H1 (cell line): Measurements from ENCODE around the gene LTBR. TPM values are rescaled to one million over a fixed set of nuclear protein-coding genes. Genes with fewer than 3 reads are reported as not detected.

Experiments used
- BACH1 ChIP-seq: IDR thresholded peaks from 2 replicates; pipeline ENCODE4 v1.6.1; 2012; ENCODE audit warnings: low read length, improper control_type of control experiment
- BCL11A ChIP-seq, 2 experiments: IDR thresholded peaks; one replicate each; pipeline ENCODE4 v1.6.1; 2011; ENCODE audit warnings: low read depth in 2 of 2, low read length in 2 of 2, mild to moderate bottlenecking in 2 of 2
- E2F6 ChIP-seq: IDR thresholded peaks from 2 replicates; pipeline ENCODE4 v1.6.1; 2012; ENCODE audit warnings: inconsistent platforms
- HDAC2 ChIP-seq, 2 experiments: fragments of 300-600 bp in 1 of 2; sonication (generic) in 1 of 2; IDR thresholded peaks; 2 replicates each; pipeline ENCODE4 v1.6.1; 2011 to 2012; ENCODE audit warnings: low read depth in 2 of 2, low read length in 2 of 2, mild to moderate bottlenecking in 2 of 2, moderate library complexity in 2 of 2, borderline replicate concordance in 1 of 2, inconsistent platforms in 1 of 2
- JUND ChIP-seq: IDR thresholded peaks from 2 replicates; pipeline ENCODE4 v1.6.1; 2011; ENCODE audit warnings: mild to moderate bottlenecking, improper control_type of control experiment, low read length
- PHF8 ChIP-seq: fragments of 200-600 bp; sonication (generic); conservative IDR thresholded peaks from 2 replicates; pipeline ENCODE4 v1.7.1; 2012; ENCODE audit warnings: low read depth, mild to moderate bottlenecking, inconsistent platforms, low read length, moderate library complexity
- POLR2A ChIP-seq, 2 experiments: IDR thresholded peaks; 1 replicate in 1 of 2; 2 replicates in 1 of 2; pipeline ENCODE4 v1.6.1; 2011; ENCODE audit warnings: low read depth in 2 of 2, low read length in 2 of 2, mild to moderate bottlenecking in 2 of 2; ENCODE audit errors: control extremely low read depth in 1 of 2
- POLR2AphosphoS5 ChIP-seq: IDR thresholded peaks from 2 replicates; pipeline ENCODE4 v1.6.1; 2011; ENCODE audit warnings: low read depth, low read length
- RFX5 ChIP-seq: IDR thresholded peaks from 2 replicates; pipeline ENCODE4 v1.6.1; 2011; ENCODE audit warnings: low read depth, low read length, improper control_type of control experiment, borderline replicate concordance
- TAF7 ChIP-seq: optimal IDR thresholded peaks from 2 replicates; pipeline ENCODE3; 2011; ENCODE audit warnings: low read depth, mild to moderate bottlenecking, inconsistent platforms, low read length, moderate library complexity, borderline replicate concordance
- polyA plus RNA-seq, 7 experiments: library from polyadenylated mRNA; depleted of rRNA in 3 of 7; stranded (reverse) in 5 of 7; unstranded in 2 of 7; fragments of >200 nt in 5 of 7; fragments of 200-250 nt in 2 of 7; gene quantifications; 1 replicate in 5 of 7; 2 replicates in 1 of 7; 4 replicates in 1 of 7; pipeline versions ENCODE4 v1.2.1 to v1.2.3, GENCODE V29; 2011 to 2013; ENCODE audit warnings: missing spikeins in 2 of 7, mixed read lengths in 2 of 7
- total RNA-seq: library from RNA; stranded (reverse); fragmentation: NEBNext Ultra II Directional; extraction: Animal tissue kit (Norgen Biotek cat#: 25700); gene quantifications from 2 replicates; pipeline ENCODE4 v1.2.1, GENCODE V29; 2021

LTBR gene
- total and polyA plus RNA-seq, 2 of the 8 experiments (the other 6 are each of a cell fraction or from before 2014, with no cell fraction given), result 5.1 to 6.3 TPM

GRCh38 chr12:6336079-6336888, 47.7 kb upstream of the LTBR start (continued):
- 0 out of 2 replicates have a peak, but pooled peaks have one; percentile 23 for TF ChIP-seq PHF8
- no peak for TF ChIP-seq RFX5
- 0 out of 4 replicates have a peak, but pooled peaks of 1 of the 2 experiments have one; percentile 31 for TF ChIP-seq HDAC2 (IDR thresholded peaks at IDR 0.05; ENCODE audit: borderline replicate concordance in 1 of 2, low read depth in 2 of 2, low read length in 2 of 2)
- TF ChIP-seq E2F6, result peak; percentile 32
- no peak for TF ChIP-seq POLR2AphosphoS5
- TF ChIP-seq BACH1, result peak; percentile 99
- TF ChIP-seq BCL11A (IDR thresholded peaks at IDR 0.05; ENCODE audit: low read depth in 2 of 2, low read length in 2 of 2), result no peak
- TF ChIP-seq POLR2A (IDR thresholded peaks at IDR 0.05; ENCODE audit: control extremely low read depth in 1 of 2, low read depth in 2 of 2, low read length in 2 of 2), result peak in 1 of 2 experiments; percentile 83; a peak in 2 of 3 replicates
- peak; percentile 60 for TF ChIP-seq TAF7
- peak; percentile 54; the same call in 1 of the 2 replicates for TF ChIP-seq JUND
